GM13977 (cell line): Measurements from ENCODE around the gene THSD4.

Experiments used
- DNase-seq: peaks from one replicate; pipeline ENCODE4 v3.0.0; 2012; ENCODE audit warnings: low spot score
- in situ Hi-C: fragments of 300-500 bp; cut with MboI; formaldehyde crosslinking; loops from one replicate; pipeline ENCODE4 v1.12.0; 2022; ENCODE audit warnings: low sequenced_read_pairs, low pct_unique_long_range_greater_than_20kb, mixed read lengths, inconsistent platforms; ENCODE audit not compliant: unreplicated experiment
- TF ChIP-seq, protein P1 (sequence below): IDR thresholded peaks from 2 replicates; pipeline ENCODE4 v1.5.1; 2012; ENCODE audit warnings: mild to moderate bottlenecking, control low read depth; ENCODE audit not compliant: insufficient read depth; ENCODE audit errors: extremely low read depth, missing control alignments

THSD4 gene

DNA sequence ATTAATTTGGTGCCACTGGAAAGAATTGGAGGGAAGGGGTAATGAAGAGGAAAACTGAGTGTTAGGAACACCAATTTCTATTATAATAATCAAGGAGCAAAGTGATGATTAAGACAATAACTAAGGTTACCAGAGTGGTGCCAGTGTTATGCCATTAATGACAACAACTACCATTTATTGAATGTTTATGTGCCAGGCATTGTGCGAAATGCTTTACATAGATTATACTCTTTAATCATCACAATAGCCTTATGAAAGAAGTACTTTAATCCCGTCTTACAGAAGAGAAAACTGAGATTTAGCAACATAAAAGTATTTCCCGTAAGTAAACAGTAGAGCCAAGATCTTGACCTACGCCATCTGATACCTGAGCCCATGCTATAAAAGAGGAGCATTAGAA is 507.8 kb downstream of the THSD4 start:
- in situ Hi-C loops: no loop called here
- TF ChIP-seq, protein P1, sequence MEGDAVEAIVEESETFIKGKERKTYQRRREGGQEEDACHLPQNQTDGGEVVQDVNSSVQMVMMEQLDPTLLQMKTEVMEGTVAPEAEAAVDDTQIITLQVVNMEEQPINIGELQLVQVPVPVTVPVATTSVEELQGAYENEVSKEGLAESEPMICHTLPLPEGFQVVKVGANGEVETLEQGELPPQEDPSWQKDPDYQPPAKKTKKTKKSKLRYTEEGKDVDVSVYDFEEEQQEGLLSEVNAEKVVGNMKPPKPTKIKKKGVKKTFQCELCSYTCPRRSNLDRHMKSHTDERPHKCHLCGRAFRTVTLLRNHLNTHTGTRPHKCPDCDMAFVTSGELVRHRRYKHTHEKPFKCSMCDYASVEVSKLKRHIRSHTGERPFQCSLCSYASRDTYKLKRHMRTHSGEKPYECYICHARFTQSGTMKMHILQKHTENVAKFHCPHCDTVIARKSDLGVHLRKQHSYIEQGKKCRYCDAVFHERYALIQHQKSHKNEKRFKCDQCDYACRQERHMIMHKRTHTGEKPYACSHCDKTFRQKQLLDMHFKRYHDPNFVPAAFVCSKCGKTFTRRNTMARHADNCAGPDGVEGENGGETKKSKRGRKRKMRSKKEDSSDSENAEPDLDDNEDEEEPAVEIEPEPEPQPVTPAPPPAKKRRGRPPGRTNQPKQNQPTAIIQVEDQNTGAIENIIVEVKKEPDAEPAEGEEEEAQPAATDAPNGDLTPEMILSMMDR: no peak
- no peak for DNase-seq

DNA sequence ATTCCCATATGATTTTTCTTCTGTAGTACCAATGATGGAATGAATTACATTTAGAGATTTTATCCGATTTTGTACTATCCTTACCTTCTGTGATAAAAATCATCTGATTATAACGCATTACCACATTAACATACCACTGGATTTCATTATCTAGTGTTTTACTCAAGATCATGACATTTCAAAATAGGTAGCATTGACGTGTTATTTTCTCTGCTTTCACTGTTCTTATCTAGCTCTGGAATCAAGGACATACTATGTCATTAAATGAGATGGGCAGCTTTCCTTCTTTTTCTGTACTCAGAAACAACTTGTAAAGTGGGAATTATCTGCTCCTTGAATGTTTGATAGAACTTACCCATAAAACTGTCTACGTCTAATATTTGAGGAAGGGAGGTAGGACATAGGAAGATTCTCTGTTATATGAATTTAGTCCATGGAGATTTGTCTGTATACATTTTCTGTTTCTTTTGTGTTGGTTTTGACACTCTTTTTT is 511.4 kb downstream of the THSD4 start:
- in situ Hi-C loops: no loop called here

DNA sequence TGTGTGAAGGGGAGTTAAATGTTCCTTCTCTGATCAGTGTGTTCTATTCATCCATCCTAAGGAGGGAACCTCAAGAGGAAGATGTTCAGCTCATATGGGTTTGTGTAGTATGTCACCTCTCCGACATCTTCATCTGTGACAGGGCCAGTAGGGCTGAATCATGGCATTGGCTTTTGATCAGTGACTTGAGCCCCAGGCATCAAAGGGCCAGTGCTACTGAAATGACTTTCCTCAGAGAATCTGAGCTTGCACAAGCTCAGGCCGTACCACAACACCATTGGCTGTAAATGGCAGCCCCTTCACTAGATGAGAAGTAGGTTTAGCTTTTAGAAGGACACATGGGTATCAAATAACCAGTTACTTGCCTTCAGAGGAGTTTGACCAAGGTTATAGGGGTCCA is 511.9 kb downstream of the THSD4 start:
- in situ Hi-C loops: no loop called here
- TF ChIP-seq, protein P1: no peak
- DNase-seq: no peak

More for the DNA sequence above, 511.4 kb downstream of the THSD4 start:
- TF ChIP-seq, protein P1: no peak
- no peak for DNase-seq

DNA sequence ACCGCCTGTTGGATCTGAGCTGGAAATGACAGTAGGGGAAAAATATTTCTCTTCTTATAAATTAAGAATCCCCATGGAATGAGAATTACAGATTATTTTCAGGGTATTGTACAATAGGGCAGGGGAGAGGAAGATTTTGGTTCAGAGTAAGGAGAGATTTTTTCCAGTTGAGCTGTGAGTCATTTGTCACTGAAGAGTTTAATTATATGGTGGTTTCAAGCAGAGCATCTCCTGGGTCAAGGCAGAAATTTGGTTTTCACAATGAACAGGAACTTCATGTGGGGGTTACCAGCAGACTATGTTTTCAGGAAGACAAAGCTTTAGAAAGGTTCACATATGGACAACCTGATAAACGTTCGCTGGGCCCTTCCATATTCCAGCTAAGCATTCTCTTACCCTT is 512.3 kb downstream of the THSD4 start:
- TF ChIP-seq, protein P1: no peak
- in situ Hi-C loops: no loop called here
- no peak for DNase-seq

DNA sequence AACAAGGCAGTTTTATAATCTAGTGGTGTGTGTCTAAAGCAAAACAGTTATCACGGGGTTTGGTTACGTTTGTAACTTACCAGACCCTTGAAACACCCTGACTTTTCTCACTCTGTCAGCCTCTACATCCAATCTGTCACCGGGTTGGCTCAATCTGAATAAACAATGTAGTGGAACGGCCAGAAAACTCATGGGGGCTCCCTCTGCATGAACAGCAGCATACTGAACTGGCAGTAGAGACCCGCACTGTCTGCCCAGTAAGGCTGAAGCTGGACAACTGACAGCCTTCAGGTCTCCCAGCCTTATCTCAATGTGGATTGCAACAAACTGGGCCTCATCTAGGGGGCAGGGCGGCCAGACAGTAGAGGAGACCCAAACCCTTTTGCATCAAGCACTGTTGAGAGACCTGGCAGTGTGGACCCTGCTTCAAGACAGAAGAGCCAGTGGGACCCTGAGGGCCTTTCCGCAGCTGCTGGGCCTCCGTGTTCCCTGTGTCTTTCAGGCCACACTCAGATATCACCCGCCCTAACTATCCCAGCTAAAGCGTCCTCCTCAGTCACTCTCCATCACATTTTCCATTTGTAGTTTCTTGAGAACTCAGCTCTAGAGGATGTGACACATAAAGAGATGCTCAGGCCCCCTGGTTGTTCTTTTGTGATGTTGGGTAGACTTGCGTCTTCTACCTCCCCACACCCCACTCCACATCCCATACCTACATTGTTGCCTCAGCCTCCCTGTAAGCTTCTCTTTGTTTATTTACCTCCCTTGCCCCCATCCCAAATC is 513.9 kb downstream of the THSD4 start:
- no peak for DNase-seq
- TF ChIP-seq, protein P1: no peak
- in situ Hi-C loops: no loop called here

DNA sequence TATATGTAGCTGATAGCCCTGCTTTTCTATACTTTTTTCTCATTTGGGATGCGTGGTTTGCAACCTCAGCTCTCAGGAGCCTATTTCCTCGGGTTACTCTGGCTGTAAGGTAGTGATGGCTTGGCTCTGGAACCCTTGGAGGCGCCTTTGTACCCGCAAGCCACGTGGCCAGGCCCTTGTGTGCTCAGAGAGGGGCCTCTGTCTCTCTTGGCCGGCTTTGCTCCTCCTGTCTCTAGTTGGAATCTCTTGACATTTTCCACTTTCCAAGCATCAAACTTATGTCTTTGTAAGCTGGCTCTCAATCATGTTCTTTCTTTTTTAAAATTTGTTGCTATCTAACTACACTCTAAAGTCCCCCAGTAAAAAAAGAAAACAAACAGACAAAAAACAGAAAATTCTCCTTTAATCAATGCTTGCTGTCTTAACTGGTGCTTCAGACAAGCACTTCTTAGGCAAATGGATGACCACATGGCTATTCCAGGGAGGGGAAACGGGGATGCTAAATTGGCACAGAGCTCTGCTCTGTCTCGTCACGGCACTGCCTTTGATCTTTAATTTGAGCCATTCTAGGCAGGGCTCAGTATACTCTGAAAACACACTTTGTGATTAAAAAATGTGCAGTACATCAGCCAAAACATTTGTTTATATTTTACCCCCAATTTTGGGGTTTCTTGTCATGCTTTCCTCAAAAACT is 514.7 kb downstream of the THSD4 start:
- in situ Hi-C loops: no loop called here
- TF ChIP-seq, protein P1: no peak
- DNase-seq: no peak
